ENCODE results near the gene PRLH. TPM values are rescaled to one million over a fixed set of nuclear protein-coding genes. Genes with fewer than 3 reads are reported as not detected.

PRLH gene
- total RNA-seq, 1 donor from 2014 or later: not detected

DNA sequence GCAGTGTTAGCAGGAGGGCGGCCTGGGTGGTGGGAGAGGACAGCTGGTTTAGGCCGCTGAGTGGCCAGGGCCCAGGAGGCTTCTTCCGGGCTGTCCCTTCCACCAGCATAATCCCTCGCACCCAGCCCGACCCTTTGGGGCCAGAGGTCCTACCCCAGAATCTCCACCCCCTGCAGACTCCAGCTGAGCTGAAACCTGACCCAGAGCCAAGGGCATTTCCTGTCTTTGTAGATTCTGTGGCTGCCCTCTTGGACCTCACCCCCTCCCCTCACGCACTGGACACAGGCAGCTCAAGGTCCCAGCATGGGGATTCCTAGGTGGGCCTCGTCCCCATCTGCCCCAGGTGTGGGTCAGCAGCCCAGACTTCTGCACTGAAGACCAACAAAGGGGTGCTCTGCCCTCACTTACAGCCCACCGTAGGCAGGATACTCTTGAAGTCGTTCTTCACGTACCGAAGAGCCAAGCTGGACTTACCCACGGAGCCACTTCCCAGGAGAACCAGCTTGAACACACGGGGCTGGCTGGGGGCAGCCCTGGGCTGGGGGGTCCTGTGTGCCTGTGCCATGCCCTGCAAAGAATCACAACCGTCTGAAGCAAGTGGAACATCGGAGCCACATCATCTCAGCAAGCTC is 19.3 kb downstream of the PRLH start:
- Mint-ChIP-seq H3K27me3 (no peaks in the 10 kb centered on the region), H3K4me1 (ENCODE audit: low read depth) (peaks cover 17% of the 10 kb centered on the region), H3K9me3 (ENCODE audit: low read depth) (no peaks in the 10 kb centered on the region), H3K36me3 (ENCODE audit: insufficient read depth) (peaks cover 12% of the 10 kb centered on the region), H3K4me3 (ENCODE audit: low read depth) (no peak overlapping the region), H3K27ac (no peak overlapping the region)
- DNase-seq (ENCODE audit: low spot score, unreplicated experiment): no peak
- TF ChIP-seq, protein P1, sequence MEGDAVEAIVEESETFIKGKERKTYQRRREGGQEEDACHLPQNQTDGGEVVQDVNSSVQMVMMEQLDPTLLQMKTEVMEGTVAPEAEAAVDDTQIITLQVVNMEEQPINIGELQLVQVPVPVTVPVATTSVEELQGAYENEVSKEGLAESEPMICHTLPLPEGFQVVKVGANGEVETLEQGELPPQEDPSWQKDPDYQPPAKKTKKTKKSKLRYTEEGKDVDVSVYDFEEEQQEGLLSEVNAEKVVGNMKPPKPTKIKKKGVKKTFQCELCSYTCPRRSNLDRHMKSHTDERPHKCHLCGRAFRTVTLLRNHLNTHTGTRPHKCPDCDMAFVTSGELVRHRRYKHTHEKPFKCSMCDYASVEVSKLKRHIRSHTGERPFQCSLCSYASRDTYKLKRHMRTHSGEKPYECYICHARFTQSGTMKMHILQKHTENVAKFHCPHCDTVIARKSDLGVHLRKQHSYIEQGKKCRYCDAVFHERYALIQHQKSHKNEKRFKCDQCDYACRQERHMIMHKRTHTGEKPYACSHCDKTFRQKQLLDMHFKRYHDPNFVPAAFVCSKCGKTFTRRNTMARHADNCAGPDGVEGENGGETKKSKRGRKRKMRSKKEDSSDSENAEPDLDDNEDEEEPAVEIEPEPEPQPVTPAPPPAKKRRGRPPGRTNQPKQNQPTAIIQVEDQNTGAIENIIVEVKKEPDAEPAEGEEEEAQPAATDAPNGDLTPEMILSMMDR (IDR thresholded peaks at IDR 0.05; ENCODE audit: unreplicated experiment): no peak

DNA sequence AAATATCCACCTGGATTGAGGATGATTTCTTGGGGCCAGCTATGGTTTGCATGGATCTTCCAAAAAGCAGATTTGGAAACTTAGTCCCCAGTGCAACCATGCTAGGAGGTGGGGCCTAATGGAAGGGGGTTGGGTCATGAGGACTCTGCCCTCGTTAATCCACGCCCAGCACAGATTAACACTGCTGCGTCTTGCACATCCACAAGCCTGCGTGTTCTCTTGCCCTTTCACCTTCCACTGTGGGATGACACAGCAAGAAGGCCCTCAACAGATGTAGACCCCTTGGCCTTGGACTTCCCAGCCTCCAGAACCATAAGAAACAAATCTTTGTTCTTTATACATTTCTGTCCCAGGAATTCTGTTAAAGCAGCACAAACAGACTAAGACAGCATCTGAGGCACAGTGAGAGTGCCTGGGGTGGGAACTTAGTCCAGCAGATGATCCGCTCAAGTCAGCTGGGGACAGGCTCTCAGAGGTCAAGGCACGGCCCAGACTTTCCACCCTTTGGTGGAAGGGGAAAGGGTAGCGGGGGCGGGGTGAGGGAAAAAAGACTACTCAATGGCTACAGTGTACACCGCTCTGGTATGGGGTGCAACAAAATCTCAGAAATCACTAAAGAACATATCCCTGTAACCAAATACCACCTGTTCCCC is 21.8 kb downstream of the PRLH start:
- Mint-ChIP-seq H3K36me3 (ENCODE audit: insufficient read depth) (peaks cover 12% of the 10 kb centered on the region), H3K27ac (no peak overlapping the region), H3K4me3 (ENCODE audit: low read depth) (no peak overlapping the region), H3K9me3 (ENCODE audit: low read depth) (no peaks in the 10 kb centered on the region), H3K4me1 (ENCODE audit: low read depth) (peaks cover 26% of the 10 kb centered on the region), H3K27me3 (no peaks in the 10 kb centered on the region)
- no peak for DNase-seq (ENCODE audit: low spot score, unreplicated experiment)
- TF ChIP-seq, protein P1 (IDR thresholded peaks at IDR 0.05; ENCODE audit: unreplicated experiment): no peak

DNA sequence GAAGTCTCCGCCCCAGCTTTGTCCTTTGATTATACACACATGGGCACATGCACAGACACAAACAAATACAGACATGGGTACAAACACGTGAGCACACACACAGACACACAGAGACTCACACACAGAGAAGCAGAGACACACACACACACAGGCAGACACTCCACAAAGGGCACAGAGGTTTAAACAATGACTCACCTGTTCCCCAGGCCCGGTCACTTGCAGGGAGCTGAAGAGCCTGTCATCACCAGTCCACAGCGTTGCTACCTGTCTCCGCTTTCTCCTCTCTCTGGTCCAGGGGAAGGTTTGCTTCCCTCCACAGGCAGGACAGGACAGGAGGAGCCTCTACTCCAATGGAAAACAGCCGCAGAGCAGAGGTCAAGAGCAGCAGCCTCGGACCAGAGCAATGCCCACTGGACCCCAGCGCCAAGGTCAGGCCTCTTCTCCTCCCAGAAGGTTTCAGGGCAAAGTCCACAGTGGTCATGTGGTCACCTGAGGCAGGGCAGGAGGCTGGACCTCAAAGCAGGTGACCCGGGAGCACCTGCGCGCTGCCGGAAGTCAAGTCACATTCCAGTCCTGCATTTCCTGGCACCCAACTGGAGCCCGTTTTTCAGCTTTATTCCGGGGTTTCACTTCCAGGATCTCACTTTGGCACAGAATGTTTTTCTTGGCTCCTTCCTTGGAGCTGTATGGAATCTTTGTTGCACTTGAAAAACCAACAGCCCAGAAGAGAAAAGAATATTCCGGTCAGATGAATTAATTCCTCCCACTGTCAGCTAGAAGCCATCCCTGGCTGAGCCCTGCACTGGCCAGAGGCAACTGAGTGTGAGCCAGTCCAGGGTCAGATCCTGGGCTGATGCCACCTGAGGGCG is 24.1 kb downstream of the PRLH start, which contains the start of gene RAB17:
TSS of gene RAB17 (minus strand) at position 463 of the 869 bp plus-strand sequence. CDS start 4,580 bp downstream, outside the sequence.
- peaks cover 10% of the 10 kb centered on the region for H3K36me3 Mint-ChIP-seq (ENCODE audit: insufficient read depth)
- H3K27me3 Mint-ChIP-seq: peaks cover 13% of the 10 kb centered on the region
- TF ChIP-seq, protein P1 (IDR thresholded peaks at IDR 0.05; ENCODE audit: unreplicated experiment): no peak
- peak within 1 kb of the TSS; percentile 95 for H3K27ac Mint-ChIP-seq
- DNase-seq (ENCODE audit: low spot score, unreplicated experiment): peak; percentile 50
- H3K4me3 Mint-ChIP-seq (ENCODE audit: low read depth): peak within 1 kb of the TSS; percentile 81
- no peaks in the 10 kb centered on the region for H3K9me3 Mint-ChIP-seq (ENCODE audit: low read depth)
- peaks cover 40% of the 10 kb centered on the region for H3K4me1 Mint-ChIP-seq (ENCODE audit: low read depth)

DNA sequence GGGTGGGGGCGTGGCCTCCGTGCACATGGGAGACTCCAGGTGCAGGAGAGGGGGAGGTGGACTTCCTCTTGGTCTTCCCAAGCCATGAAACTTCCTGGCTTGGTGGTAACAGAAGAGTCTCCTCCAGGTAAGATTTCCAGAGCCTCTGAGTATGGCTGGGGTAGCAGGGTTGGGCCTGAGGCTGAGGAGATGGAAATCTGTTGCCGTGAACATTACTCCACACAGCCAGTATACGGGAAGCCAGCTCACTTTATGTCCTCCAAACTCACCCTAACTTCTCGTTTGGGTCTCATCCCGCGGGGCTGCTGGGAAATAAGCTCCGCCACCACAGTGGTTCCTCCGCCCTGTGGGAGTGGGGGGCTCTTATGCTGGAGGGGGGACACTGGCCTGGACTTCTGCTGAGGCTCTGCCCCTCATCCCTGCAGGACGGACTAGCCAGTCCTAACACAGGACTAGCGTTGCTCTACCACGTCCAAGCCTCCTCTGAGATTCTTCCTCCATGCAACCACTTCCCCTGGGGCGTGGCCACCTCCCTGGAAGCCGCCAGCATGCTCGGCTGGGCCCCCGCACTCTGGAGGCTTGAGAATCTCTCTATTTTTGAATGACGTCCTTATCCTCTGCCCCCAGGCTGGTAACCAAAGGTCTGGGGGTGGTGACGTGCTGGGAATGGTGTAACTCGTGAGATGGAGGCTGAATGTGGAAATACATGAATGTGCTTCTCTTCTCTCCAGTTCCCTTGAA is 24.9 kb downstream of the PRLH start:
- Mint-ChIP-seq H3K36me3 (ENCODE audit: insufficient read depth) (peaks cover 9% of the 10 kb centered on the region), H3K4me3 (ENCODE audit: low read depth) (peak overlapping the region; percentile 81), H3K27ac (peak overlapping the region; percentile 95), H3K4me1 (ENCODE audit: low read depth) (peaks cover 40% of the 10 kb centered on the region), H3K27me3 (peaks cover 13% of the 10 kb centered on the region), H3K9me3 (ENCODE audit: low read depth) (no peaks in the 10 kb centered on the region)
- TF ChIP-seq, protein P1 (IDR thresholded peaks at IDR 0.05; ENCODE audit: unreplicated experiment): no peak
- DNase-seq (ENCODE audit: low spot score, unreplicated experiment): no peak
